MCF 10A (cell line): ENCODE results near the gene RNGTT. TPM values are rescaled to one million over a fixed set of nuclear protein-coding genes. Genes with fewer than 3 reads are reported as not detected.

Experiments
- BruUV-seq: library from RNA; stranded (reverse); fragments of 400-500 nt; replicated peaks from 2 replicates; lab custom pipeline; 2021; lab: Mats Ljungman, UMichigan
- CTCF ChIA-PET: fragments of 300-600 bp; sonication (Branson Sonifier 250); formaldehyde crosslinking; extraction: SDS; loops from one replicate; lab custom pipeline; 2021; ENCODE audit warnings: antibody characterized with exemption, inconsistent platforms; lab: Yijun Ruan, JAX
- POLR2A ChIA-PET: fragments of 300-600, 350-650 bp; sonication (Branson Sonifier 250); formaldehyde crosslinking; extraction: SDS; loops from one replicate; lab custom pipeline; 2020; ENCODE audit warnings: antibody characterized with exemption, inconsistent platforms; lab: Yijun Ruan, JAX
- DNase-seq: peaks from one replicate; pipeline ENCODE4 v3.0.0-alpha.2; 2018; ENCODE audit not compliant: unreplicated experiment
- H3K27ac Mint-ChIP-seq: one replicate; pipeline ENCODE4 v1.8.0; 2022; ENCODE audit warnings: mild to moderate bottlenecking, low read depth, mixed read lengths; ENCODE audit not compliant: unreplicated experiment
- H3K27me3 Mint-ChIP-seq: one replicate; pipeline ENCODE4 v1.8.0; 2022; ENCODE audit warnings: mixed read lengths; ENCODE audit not compliant: insufficient read depth, unreplicated experiment
- H3K36me3 Mint-ChIP-seq: one replicate; pipeline ENCODE4 v1.8.0; 2022; ENCODE audit warnings: mild to moderate bottlenecking, moderate library complexity, mixed read lengths; ENCODE audit not compliant: insufficient read depth, unreplicated experiment
- H3K4me1 Mint-ChIP-seq: one replicate; pipeline ENCODE4 v1.8.0; 2022; ENCODE audit warnings: mixed read lengths; ENCODE audit not compliant: insufficient read depth, unreplicated experiment
- H3K4me3 Mint-ChIP-seq: one replicate; pipeline ENCODE4 v1.8.0; 2022; ENCODE audit warnings: mild to moderate bottlenecking, moderate library complexity, mixed read lengths; ENCODE audit not compliant: unreplicated experiment
- H3K9me3 Mint-ChIP-seq: one replicate; pipeline ENCODE4 v1.8.0; 2022; ENCODE audit warnings: mixed read lengths; ENCODE audit not compliant: unreplicated experiment
- intact Hi-C: fragments of 100-400 bp; cut with micrococcal nuclease; formaldehyde crosslinking; loops from 2 replicates; pipeline ENCODE4 v1.14.1; 2022
- total RNA-seq: library from RNA; stranded (reverse); gene quantifications from 2 replicates; pipeline ENCODE4 v1.2.3, GENCODE V29; 2022
- TF ChIP-seq, protein P1 (sequence below): fragments of 200-600 bp; IDR thresholded peaks from one replicate; pipeline ENCODE4 v1.8.0; 2022; ENCODE audit warnings: antibody characterized with exemption, mild to moderate bottlenecking; ENCODE audit not compliant: unreplicated experiment

The RNGTT gene
- total RNA-seq, 1 experiment from 2014 or later: 14.6 TPM

DNA sequence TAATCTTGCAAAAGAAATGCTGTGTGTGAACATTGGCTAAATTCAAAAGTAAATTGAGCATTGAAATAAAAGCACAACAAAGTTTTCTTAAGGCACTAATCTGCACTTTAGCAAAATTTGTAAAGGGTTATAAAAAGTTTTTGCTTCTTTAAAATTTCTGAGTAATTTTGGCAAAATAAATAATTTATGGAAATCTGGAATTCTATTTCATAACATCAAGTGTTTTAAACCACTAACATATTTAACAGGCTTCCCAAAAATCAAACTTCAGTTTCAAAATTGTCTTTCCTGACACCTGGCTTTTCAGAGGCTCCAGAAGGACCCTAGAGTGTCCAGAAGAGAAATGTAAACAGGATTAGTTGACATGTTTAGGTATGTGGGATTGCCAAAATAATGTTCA, 4.5 kb upstream of the RNGTT start:
- Mint-ChIP-seq H3K27ac (no peak overlapping the region), H3K4me1 (peaks cover 6% of the 10 kb centered on the region), H3K36me3 (no peaks in the 10 kb centered on the region), H3K4me3 (no peak overlapping the region), H3K9me3 (no peaks in the 10 kb centered on the region), H3K27me3 (no peaks in the 10 kb centered on the region)
- TF ChIP-seq, protein P1, sequence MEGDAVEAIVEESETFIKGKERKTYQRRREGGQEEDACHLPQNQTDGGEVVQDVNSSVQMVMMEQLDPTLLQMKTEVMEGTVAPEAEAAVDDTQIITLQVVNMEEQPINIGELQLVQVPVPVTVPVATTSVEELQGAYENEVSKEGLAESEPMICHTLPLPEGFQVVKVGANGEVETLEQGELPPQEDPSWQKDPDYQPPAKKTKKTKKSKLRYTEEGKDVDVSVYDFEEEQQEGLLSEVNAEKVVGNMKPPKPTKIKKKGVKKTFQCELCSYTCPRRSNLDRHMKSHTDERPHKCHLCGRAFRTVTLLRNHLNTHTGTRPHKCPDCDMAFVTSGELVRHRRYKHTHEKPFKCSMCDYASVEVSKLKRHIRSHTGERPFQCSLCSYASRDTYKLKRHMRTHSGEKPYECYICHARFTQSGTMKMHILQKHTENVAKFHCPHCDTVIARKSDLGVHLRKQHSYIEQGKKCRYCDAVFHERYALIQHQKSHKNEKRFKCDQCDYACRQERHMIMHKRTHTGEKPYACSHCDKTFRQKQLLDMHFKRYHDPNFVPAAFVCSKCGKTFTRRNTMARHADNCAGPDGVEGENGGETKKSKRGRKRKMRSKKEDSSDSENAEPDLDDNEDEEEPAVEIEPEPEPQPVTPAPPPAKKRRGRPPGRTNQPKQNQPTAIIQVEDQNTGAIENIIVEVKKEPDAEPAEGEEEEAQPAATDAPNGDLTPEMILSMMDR: no peak
- no peak for DNase-seq
- ChIA-PET CTCF (no interaction called here), POLR2A (no interaction called here)
- intact Hi-C loops: no loop called here
- no TSS peak for BruUV-seq

DNA sequence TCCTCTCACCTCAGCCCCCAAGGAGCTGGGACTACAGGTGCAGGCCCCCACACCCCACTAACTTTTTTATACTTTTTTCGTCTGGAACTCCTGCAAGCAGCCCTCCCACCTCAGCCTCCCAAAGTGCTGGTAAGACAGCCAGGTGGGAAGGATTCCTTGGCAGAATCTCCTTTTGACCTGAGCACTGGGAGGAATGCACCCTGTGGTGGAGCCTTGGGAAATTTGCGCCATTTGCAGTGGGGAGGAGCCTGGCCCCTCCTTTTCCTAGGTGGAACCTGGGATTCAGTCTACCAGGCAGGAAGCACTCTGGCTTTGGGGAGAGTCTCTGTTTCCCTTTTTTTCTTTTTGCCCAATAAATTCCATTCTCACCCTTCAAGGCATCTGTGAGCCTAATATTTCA, 2.3 kb upstream of the RNGTT start:
- ChIA-PET POLR2A (interaction anchor here (0.6 to 0.9 kb wide), 2 partner anchors 18 to 35 kb away, joined by 3 read pairs; no protein-coding TSS in a partner anchor), CTCF (interaction anchor here (0.7 kb wide), 1 partner anchor 155 kb away, joined by 4 read pairs; no protein-coding TSS in a partner anchor)
- Mint-ChIP-seq H3K4me3 (no peak overlapping the region), H3K27me3 (no peaks in the 10 kb centered on the region), H3K36me3 (no peaks in the 10 kb centered on the region), H3K4me1 (peaks cover 6% of the 10 kb centered on the region), H3K9me3 (no peaks in the 10 kb centered on the region), H3K27ac (no peak overlapping the region)
- intact Hi-C loops: no loop called here
- BruUV-seq: no TSS peak
- DNase-seq: no peak
- TF ChIP-seq, protein P1: no peak

DNA sequence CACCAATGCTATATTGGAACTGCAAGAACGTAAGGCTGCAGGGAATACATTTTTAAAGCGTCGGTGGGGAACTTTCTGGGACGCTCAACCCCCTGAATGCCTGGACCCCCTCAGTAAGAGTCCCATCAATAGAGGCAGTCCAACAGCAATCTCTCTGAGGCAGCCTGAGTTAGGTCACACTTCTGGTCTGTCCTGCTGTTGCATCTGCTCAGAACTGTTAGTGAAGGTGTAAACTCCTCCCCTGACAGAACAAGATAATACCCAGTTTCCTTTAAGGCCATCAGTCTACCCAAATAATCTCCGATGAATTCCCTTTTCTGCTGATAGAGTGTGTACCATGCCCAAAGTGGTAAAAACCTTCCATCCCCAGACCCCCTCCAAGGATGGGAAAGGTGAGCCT, 1.1 kb upstream of the RNGTT start:
- peak overlapping the region; percentile 92 for H3K27ac Mint-ChIP-seq
- intact Hi-C loops: no loop called here
- ChIA-PET CTCF (interaction anchor here (0.7 kb wide), 1 partner anchor 11 kb away, joined by 3 read pairs; no protein-coding TSS in a partner anchor), POLR2A (interaction anchor here (1.2 to 2.8 kb wide), 8 partner anchors 12 to 855 kb away, joined by 3 to 19 read pairs (median 8); partner anchors contain the start of genes LYRM2, MDN1, PNRC1 and UBE2J1)
- TF ChIP-seq, protein P1: no peak
- no peaks in the 10 kb centered on the region for H3K36me3 Mint-ChIP-seq
- H3K4me3 Mint-ChIP-seq: peak overlapping the region; percentile 93
- no peak for DNase-seq
- no peaks in the 10 kb centered on the region for H3K27me3 Mint-ChIP-seq
- BruUV-seq: no TSS peak
- peaks cover 13% of the 10 kb centered on the region for H3K4me1 Mint-ChIP-seq
- no peaks in the 10 kb centered on the region for H3K9me3 Mint-ChIP-seq

DNA sequence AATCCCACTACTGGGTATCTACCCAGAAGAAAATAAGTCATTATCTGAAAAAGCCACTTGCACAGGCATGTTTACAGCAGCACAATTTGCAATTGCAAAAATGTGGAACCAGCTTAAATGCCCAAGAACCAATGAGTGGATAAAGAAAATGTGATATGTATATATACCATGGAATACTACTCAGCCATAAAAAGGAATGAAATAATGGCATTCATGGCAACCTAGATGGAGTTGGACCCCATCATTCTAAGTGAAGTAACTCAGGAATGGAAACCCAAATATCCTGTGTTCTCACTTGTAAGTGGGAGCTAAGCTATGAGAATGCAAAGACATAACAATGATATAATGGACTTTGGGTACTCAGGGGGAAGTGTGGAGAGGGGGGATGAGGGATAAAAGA, 4.6 kb downstream of the RNGTT start:
- POLR2A ChIA-PET: no interaction called here

More for the DNA sequence above, 4.6 kb downstream of the RNGTT start:
- CTCF ChIA-PET: interaction anchor here (0.6 kb wide), 2 partner anchors 1029 to 1133 kb away, joined by 3 read pairs; no protein-coding TSS in a partner anchor
- Mint-ChIP-seq H3K4me3 (no peak overlapping the region), H3K9me3 (no peaks in the 10 kb centered on the region), H3K4me1 (peaks cover 8% of the 10 kb centered on the region), H3K27me3 (no peaks in the 10 kb centered on the region), H3K36me3 (no peaks in the 10 kb centered on the region), H3K27ac (no peak overlapping the region)
- intact Hi-C loops: no loop called here
- TF ChIP-seq, protein P1: no peak
- no peak for DNase-seq
- no TSS peak for BruUV-seq
